Right lobe of liver (tissue), 6 donors: ENCODE data around the gene MEPE. TPM values are rescaled to one million over a fixed set of nuclear protein-coding genes. Genes with fewer than 3 reads are reported as not detected.
A peak's percentile ranks its signal among the peaks of the same experiment; 100 is the strongest.
"Not testable (repeated sequence)": the region's sequence is repeated elsewhere in the genome, so short reads cannot be mapped to it uniquely, and the experiment has no call there.

Experiments
- ATAC-seq, 4 donors: fragments of 200-7000 bp; cut with Tn5 transposase; one replicate each; pipeline ENCODE4 v1.9.1; 2020; ENCODE audit warnings: mild to moderate bottlenecking in 4 of 4, moderate library complexity in 4 of 4
- DNase-seq, 3 donors: peaks; one replicate each; pipeline ENCODE4 v3.0.0-alpha.2; 2020
- H3K27ac ChIP-seq, 3 donors: fragments of 200-600 bp; one replicate each; pipeline ENCODE4 v1.8.0; 2022
- H3K27me3 ChIP-seq, 2 donors: fragments of 200-600 bp; one replicate each; pipeline ENCODE4 v1.8.0; 2022
- H3K36me3 ChIP-seq, 4 donors: fragments of 200-600 bp; sonication (generic) in 1 of 4; one replicate each; pipeline versions ENCODE4 v1.5.1 to v1.8.0; 2017 to 2022; ENCODE audit warnings: control low read depth in 1 of 4
- H3K4me1 ChIP-seq, 4 donors: fragments of 200-600 bp; sonication (generic) in 1 of 4; one replicate each; pipeline versions ENCODE4 v1.5.1 to v1.8.0; 2017 to 2022; ENCODE audit warnings: control low read depth in 1 of 4
- H3K4me3 ChIP-seq, 3 donors: fragments of 200-600 bp; one replicate each; pipeline ENCODE4 v1.8.0; 2022
- H3K9me3 ChIP-seq, 4 donors: fragments of 200-600 bp; sonication (generic) in 1 of 4; one replicate each; pipeline versions ENCODE4 v1.5.1 to v1.8.0; 2017 to 2022; ENCODE audit warnings: control low read depth in 1 of 4
- CTCF ChIP-seq, 4 donors: fragments of 200-600 bp in 3 of 4; fragments of 450-650 bp in 1 of 4; IDR thresholded peaks; one replicate each; pipeline versions ENCODE4 v1.5.1 to v1.8.0; 2016 to 2022; ENCODE audit warnings: antibody characterized with exemption in 4 of 4, mild to moderate bottlenecking in 2 of 4
- POLR2A ChIP-seq: fragments of 450-650 bp; IDR thresholded peaks from one replicate; pipeline ENCODE4 v1.6.1; 2017; ENCODE audit warnings: antibody characterized with exemption, mild to moderate bottlenecking
- WGBS: methylation state at CpG from one replicate; pipeline ENCODE4 v1.1.6; 2018; ENCODE audit warnings: low coverage, low lambda C conversion rate; ENCODE audit not compliant: insufficient coverage; ENCODE audit errors: missing lambda C conversion rate; 5-methylcytosine and 5-hydroxymethylcytosine counted together
- intact Hi-C, 2 donors: fragments of 100-400 bp; cut with DNase I; formaldehyde crosslinking; loops; one replicate each; pipeline versions ENCODE4 v1.11.2 to v1.14.1; 2022
- total RNA-seq, 6 experiments: library from RNA; depleted of rRNA in 2 of 6; stranded (reverse); fragments of >200 nt in 2 of 6; fragmentation: NEBNext Ultra II Directional in 3 of 6; extraction: Animal tissue kit (Norgen Biotek cat#: 25700) in 3 of 6; gene quantifications; one replicate each; pipeline versions ENCODE4 v1.1.0 to v1.2.4, GENCODE V29; 2016 to 2023
- donor health status: DM: no; HTN: yes; CAD: no.
- donor health status: DM: no; HTN: no; CAD: no.
- donor health status: DM: no; HTN: no; CAD: no.
- donor health status: DM: no; HTN: yes; CAD: no.
- donor health status: DM: no; HTN: yes; CAD: no.

Gene MEPE
- total RNA-seq, 6 experiments from 2014 or later, result not detected

GRCh38 chr4:87882861-87883260 lies 50.1 kb downstream of the MEPE start:
- H3K9me3 ChIP-seq, result no peaks in the 10 kb centered on the region
- WGBS, result 49% methylated on average over 2 of the region's 2 CpGs
- H3K36me3 ChIP-seq, result no peaks in the 10 kb centered on the region
- H3K27ac ChIP-seq, result no peak overlapping the region
- no peak overlapping the region for H3K4me3 ChIP-seq
- TF ChIP-seq POLR2A (no peak), CTCF (IDR thresholded peaks at IDR 0.05) (no peak)
- no peaks in the 10 kb centered on the region for H3K4me1 ChIP-seq
- intact Hi-C loops, result no loop called here
- no peak for ATAC-seq
- DNase-seq, result no peak
- H3K27me3 ChIP-seq, result no peaks in the 10 kb centered on the region

DNA sequence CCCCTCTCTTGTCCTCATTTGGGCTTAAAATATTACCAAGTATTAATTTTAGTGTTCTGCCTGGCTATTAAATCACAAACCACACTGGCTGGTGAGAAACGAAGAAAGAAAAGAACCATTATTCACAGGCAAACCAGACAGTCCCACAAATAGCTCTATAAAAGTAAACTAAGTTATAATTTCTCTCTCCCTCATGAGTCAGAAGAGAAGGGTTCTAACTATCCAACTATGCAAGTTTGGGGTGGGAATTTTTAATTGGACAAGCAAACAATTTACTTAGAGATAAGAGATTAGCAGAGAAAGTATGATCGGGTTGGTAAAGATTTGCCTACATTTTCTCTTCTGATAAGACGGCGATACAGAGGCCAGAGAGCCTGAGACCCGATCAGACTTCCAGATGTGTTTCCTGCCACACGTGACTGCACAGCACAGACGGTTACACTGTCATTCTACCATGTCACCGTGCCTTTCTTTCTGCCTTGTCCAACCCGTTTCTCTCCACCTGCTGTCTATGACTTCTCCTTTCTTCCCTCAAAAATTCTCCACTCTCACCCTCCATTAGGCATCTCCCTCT lies 52.3 kb downstream of the MEPE start:
- DNase-seq (no peak), ATAC-seq (no peak)
- Histone ChIP-seq H3K9me3 (no peaks in the 10 kb centered on the region), H3K27me3 (no peaks in the 10 kb centered on the region), H3K36me3 (no peaks in the 10 kb centered on the region), H3K4me3 (no peak overlapping the region), H3K27ac (no peak overlapping the region), H3K4me1 (no peaks in the 10 kb centered on the region)
- TF ChIP-seq CTCF (IDR thresholded peaks at IDR 0.05) (no peak), POLR2A (no peak)
- WGBS, result 32% methylated on average over 9 of the region's 9 CpGs
- intact Hi-C loops, result no loop called here

DNA sequence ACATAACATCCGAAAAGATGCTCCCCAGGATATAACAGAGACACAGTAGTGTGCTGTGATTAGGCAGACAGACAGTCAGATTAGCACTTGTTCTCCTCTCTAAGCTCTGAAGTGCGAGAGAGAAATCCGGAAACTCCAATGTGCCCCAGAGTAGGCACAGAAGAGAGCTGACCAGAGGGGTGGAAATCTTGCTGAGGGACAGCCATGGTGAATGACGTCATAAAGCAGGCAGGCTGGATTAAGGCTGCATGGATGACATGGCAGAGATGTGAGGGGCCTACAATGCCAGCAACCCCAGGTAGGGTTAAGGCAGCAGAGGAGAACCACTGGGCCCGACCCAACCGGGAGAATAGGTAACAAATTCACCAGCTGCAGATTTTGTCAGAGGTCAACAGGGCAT lies 53.3 kb downstream of the MEPE start:
- no peak for ATAC-seq
- intact Hi-C loops, result no loop called here

GRCh38 chr4:87890753-87891152 lies 58.0 kb downstream of the MEPE start:
- ATAC-seq, H3K4me1 ChIP-seq, H3K4me3 ChIP-seq, H3K36me3 ChIP-seq, DNase-seq, H3K9me3 ChIP-seq, H3K27ac ChIP-seq, intact Hi-C loops, H3K27me3 ChIP-seq: not testable (repeated sequence)

More for the DNA sequence above, 53.3 kb downstream of the MEPE start:
- no peak for TF ChIP-seq POLR2A
- TF ChIP-seq CTCF (IDR thresholded peaks at IDR 0.05), result no peak
- DNase-seq, result no peak
- Histone ChIP-seq H3K4me1 (no peaks in the 10 kb centered on the region), H3K27me3 (no peaks in the 10 kb centered on the region), H3K27ac (no peak overlapping the region), H3K9me3 (no peaks in the 10 kb centered on the region), H3K4me3 (no peak overlapping the region), H3K36me3 (no peaks in the 10 kb centered on the region)
- 61% methylated on average over 4 of the region's 6 CpGs for WGBS

DNA sequence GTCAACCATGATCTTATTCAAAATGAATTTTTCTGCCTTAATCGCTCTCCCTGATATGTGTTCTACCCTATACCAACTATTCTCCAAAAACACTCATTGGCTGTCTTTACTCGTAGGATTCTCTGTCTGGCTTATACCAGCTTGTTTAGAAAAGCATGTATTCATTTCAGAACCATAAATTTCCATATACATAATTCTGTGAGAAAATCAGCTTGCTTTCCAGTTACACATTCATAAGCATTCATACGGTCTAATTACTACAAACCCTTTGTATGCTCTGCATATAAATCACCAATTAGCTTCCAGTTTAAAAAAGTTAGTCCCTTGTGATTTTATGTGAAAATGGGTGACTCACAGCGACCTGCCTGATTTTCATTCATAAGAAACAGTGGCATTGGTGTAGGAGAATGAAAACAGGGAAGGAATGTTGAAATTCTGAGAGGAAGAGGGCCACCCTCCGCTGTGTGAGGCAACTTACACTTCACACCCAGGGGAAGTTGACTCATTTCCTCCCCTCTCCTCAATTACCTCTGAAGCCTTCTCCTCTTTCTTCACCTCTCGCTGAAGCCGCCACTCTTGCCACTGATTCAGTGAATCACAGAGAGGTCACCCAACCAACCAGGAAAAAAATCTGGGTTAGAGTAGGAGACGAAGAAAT lies 63.3 kb downstream of the MEPE start:
- DNase-seq, result peak in 1 of 3 donors; percentile 33
- H3K4me1 ChIP-seq, result no peaks in the 10 kb centered on the region

More for the DNA sequence above, 63.3 kb downstream of the MEPE start:
- no peak overlapping the region for H3K4me3 ChIP-seq
- TF ChIP-seq POLR2A, result no peak
- no peak for TF ChIP-seq CTCF (IDR thresholded peaks at IDR 0.05)
- no peaks in the 10 kb centered on the region for H3K27me3 ChIP-seq
- WGBS, result 48% methylated on average over 8 of the region's 8 CpGs
- no peaks in the 10 kb centered on the region for H3K9me3 ChIP-seq
- intact Hi-C loops, result no loop called here
- H3K27ac ChIP-seq, result no peak overlapping the region
- no peaks in the 10 kb centered on the region for H3K36me3 ChIP-seq
- peak; percentile 56 to 78 (median 62) for ATAC-seq

Other genes starting within 250 kb of the MEPE start
- not detected for gene DSPP, start 224.4 kb upstream of the MEPE start, total RNA-seq
- gene DMP1, start 182.7 kb upstream of the MEPE start, total RNA-seq, result not detected
- not detected for gene IBSP, start 33.4 kb upstream of the MEPE start, total RNA-seq
- gene SPP1, start 142.7 kb downstream of the MEPE start, total RNA-seq, result 100 to 1,000 TPM in 1 of 6 experiments, 10 to 100 TPM in 2, 1 to 10 TPM in 3; 6.0 to 240 (median 15.5) TPM
- gene PKD2, start 174.7 kb downstream of the MEPE start, total RNA-seq, result 1 to 10 TPM; 5.5 to 9.0 (median 6.7) TPM